Cerebellar cortex (tissue), 1 donor: ENCODE measurements around the gene NETO1.
A peak's percentile ranks its signal among the peaks of the same experiment; 100 is the strongest.

Source experiments
- DNase-seq: peaks from one replicate; pipeline ENCODE4 v3.0.0-alpha.2; 2015; ENCODE audit warnings: low spot score

NETO1 gene

DNA sequence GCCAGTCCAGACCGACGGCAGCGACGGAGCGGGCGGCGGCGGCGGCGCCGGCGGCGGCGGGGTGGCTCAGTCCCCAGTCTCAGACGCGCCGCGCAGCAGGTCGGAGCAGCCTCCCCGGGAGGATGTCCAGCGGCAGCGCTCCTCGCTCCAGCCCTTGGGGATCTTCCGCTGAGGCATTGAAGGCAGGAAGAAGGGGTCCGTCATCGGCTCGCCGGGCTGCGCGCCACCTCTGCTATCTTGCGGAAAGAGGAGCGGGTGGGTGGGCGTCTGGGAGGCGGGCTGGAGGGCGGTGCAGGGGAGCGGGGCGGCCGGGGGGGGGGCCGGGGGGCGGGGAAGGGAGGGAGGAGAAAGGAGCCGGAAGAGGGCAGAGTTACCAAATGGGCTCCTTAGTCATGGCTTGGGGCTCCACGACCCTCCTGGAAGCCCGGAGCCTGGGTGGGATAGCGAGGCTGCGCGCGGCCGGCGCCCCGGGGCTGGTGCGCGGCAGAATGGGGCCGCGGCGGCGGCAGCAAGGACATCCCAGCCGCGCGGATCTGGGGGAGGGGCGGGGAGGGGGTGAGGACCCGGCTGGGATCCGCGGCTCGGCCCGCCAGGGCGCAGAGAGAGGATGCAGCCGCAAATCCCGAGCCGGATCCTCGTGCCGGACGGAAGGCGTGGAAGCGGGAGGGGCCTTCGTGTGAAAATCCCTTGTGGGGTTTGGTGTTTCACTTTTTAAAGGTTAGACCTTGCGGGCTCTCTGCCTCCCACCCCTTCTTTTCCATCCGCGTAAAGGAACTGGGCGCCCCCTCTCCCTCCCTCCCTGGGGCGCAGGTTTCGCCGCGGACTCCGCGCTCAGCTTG is at the start of gene NETO1:
TSS of gene NETO1 (minus strand) at position 242 of the 839 bp plus-strand sequence. CDS start 696 bp downstream, outside the sequence.
- DNase-seq, result no peak

GRCh38 chr18:72910045-72910444 is 42.3 kb upstream of the NETO1 start:
- no peak for DNase-seq

DNA sequence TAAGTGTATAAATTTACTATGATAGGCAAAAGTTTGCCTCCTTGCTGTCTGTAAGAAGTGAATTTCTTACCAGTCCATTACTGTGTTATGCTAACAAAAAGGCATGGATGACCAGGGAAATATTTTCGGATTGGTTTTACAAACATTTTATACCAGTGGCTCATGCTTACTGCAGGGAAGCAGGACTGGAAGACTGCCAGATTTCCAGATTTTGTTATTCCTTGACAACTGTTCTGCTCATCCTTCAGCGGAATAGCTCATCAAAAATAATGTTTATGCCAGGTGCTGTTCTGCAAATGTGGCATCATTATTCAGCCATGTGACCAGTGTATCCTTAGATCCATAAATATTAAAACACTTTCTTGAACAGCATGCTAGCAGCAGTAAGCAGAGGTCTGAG is 40.4 kb upstream of the NETO1 start:
- peak; percentile 2 for DNase-seq

DNA sequence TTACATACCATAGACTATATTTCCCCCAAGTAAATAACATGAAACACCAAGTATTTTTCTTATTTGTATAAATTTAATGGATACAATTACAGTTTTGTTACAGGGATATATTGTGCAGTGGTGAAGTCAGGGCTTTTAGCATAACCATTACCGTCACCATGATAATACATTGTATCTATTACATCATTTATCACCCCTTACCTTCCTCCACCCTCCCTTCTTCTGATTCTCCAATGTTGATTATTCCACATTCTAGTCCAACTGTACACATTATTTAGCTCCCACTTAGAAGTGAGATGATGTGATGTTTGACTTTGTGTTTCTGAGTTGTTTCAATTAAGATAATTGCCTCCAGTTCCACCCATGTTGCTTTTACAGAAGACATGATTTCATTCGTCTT is 35.2 kb upstream of the NETO1 start:
- no peak for DNase-seq

GRCh38 chr18:72899338-72899737 is 31.6 kb upstream of the NETO1 start:
- DNase-seq, result no peak

DNA sequence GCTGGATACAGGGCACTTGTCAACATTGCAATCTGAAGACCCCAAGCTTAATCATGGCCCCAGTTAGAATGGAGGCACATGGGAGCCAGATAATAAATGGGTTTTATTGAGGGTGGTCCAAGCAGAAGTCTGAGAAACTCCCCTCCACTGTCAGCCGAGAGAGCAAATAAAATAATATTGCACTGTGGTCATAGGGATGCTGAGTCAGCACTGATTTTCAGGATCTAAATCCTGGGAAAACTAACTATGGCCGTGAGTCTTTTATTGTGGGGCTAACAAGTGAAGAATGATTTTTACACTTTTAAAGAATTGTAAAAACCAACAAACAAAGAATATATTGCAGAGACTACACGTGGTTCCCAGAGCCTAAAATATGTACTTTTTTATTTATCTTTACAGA is 31.1 kb upstream of the NETO1 start:
- no peak for DNase-seq

DNA sequence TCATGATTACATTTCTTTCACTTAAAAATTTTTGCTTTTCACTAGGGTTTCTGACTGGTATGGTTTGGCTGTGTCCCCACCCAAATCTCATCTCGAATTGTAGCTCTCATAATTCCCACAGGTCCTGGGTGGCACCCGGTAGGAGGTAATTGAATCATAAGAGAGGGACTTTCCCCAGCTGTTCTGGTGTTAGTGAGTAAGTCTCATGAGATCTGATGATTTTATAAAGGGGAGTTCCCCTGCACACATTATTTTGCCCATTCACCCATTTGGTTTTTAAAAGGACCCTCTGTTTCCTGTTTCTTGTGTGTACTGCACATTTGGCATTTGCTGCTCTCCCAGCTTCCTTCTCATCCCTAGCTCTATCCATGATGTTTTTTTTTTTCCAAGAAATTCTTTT is 27.8 kb upstream of the NETO1 start:
- no peak for DNase-seq

DNA sequence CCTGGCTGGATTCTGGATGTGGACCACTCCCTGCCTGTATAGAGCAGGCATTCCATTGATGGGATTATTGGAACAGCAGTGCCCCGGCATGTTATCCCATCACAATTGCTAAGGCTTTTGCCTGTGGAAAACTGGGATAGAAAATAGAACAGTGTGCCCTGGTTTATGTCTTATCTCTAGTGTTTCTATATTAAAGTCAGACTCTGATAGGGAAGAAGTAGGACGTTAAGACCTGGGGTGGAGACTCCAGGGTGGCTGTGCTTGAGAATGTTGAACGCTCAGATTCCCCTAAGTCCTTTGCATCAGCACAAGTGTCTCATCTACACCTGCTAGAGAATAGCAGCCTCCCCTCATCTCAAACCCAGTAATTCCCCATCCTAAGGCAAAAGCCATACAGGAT is 10.8 kb upstream of the NETO1 start:
- no peak for DNase-seq

DNA sequence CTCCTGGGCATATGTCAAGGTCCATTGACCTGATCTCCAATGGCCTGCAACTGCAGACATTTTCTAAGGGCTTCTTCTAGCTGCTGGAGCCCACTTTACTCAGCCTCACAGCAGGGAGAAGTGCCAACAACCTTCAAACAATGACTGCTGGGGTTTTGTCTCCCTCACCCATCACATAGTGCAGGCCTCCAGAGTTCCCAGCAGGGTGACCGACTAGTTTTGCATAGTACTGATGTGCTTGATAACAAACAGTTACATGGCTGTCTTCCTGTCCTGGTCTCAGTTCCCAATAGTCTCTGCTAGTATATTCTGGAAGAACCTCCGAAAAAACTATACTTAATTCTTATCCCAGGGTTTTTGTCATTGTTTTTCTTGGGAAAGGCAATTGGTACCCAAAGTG is 10.4 kb upstream of the NETO1 start:
- no peak for DNase-seq

DNA sequence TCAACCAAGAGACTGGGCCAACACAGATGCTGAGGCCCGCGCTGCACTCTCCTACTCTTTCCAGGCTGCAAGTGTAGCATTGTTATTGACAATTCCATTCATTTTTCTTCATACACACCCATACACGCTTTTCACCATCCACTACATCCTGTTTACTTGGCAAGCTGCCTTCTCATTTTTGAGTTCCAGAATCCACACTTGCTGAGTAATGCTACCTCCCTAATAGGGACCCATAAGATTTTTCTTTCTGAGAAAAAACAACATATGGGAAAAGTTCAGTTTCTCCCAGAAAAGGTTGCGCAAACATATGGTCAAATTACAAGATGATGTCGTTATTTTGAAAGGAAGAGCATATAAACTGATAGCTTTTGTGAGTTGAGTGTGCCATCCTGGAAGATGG is 3.3 kb upstream of the NETO1 start:
- DNase-seq, result no peak

- DNase-seq, result no peak
Observed at GRCh38 chr18:72869226-72870185, 1.7 kb upstream of the NETO1 start.

DNA sequence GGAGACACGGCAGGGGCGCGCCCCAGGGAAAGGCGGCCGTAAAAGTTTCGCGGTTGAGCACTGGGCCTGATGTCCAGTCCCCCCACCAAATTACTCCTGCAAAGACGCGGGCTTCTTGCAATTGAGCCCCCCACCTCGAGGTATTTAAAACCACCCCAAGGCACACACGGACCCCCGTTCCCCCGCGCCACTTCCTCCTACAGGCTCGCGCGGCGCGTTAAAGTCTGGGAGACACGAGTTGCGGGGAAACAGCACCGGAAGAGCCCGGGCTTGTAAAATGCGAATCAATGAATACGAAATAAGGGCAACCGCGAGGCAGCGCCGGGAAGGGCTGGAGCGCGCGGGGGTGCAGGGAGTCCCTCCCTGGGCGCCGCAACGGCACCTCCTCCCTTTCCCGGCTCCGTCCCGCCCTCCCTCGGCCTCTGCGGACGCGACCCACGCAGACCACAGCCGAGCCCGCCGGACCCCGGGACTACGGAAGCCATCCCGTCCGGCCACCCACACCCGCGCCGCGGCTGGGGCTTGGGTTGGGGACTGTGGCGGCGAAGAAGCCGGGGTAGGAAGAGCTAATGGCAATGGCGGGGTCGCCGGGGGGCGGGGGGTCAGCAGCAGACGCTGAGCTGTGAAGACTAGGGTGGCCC is 918 bp upstream of the NETO1 start:
- DNase-seq, result no peak

DNA sequence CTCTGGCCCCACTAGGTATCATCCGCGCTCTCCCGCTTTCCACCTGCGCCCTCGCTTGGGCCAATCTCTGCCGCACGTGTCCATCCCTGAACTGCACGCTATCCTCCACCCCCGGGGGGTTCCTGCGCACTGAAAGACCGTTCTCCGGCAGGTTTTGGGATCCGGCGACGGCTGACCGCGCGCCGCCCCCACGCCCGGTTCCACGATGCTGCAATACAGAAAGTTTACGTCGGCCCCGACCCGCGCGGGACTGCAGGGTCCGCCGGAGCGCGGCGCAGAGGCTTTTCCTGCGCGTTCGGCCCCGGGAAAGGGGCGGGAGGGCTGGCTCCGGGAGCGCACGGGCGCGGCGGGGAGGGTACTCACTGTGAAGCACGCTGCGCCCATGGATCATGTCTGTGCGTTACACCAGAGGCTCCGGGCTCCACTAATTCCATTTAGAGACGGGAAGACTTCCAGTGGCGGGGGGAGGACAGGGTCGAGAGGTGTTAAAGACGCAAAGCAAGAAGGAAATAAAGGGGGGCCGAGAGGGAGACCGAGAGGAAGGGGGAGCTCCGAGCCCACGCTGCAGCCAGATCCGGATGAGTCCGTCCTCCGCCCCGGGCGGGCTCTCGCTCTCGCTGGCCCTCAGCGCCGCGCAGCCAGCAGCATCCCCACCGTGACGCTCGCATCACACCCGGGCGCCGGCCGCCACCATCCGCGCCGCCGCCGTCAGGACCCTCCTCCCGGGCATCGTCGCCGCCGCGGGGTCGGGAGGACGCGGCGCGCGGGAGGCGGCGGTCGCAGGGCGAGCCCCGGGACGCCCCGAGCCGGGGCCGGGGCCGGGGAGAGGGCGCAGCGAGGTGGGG is 664 bp downstream of the NETO1 start:
- DNase-seq, result no peak

- no peak for DNase-seq
Observed at GRCh38 chr18:72866442-72866900, 1.3 kb downstream of the NETO1 start.

- no peak for DNase-seq
Observed at GRCh38 chr18:72863754-72864153, 4.0 kb downstream of the NETO1 start.

DNA sequence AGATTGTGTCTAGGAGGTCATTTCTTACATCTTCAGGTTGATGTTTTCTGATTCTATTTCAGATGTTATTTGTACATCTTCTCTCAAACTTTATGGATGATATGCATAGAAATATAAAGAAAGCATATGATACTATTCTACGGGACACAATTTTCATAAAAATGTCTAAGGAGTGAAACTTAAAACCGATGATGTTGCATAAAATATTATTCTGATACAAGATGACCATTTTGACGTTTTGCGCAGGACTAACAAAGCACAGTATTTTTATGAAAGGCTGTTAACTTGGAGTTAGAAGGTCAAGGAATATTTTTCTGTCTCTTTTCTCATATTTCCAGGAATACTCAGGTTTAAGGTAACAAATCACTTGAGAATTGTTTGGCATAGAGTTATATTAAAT is 8.7 kb downstream of the NETO1 start:
- no peak for DNase-seq

DNA sequence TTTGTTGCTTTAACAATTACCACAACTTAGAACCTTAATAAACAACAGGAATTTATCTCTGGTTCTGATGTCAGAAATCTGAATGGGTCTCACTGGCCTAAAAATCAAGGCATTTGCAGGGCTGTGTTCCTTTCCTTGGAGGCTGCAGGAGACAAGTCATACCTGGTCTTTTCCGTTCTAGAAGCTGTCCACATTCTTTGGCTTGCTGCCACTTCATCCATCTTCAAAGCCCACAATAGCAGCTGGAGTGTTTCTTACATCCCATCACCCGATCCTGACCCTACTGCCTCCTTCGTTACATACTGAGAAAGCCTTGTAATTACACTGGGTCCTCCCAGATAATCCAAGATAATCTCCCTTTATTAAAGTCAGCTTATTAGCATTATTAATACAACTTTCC is 18.1 kb downstream of the NETO1 start:
- no peak for DNase-seq

DNA sequence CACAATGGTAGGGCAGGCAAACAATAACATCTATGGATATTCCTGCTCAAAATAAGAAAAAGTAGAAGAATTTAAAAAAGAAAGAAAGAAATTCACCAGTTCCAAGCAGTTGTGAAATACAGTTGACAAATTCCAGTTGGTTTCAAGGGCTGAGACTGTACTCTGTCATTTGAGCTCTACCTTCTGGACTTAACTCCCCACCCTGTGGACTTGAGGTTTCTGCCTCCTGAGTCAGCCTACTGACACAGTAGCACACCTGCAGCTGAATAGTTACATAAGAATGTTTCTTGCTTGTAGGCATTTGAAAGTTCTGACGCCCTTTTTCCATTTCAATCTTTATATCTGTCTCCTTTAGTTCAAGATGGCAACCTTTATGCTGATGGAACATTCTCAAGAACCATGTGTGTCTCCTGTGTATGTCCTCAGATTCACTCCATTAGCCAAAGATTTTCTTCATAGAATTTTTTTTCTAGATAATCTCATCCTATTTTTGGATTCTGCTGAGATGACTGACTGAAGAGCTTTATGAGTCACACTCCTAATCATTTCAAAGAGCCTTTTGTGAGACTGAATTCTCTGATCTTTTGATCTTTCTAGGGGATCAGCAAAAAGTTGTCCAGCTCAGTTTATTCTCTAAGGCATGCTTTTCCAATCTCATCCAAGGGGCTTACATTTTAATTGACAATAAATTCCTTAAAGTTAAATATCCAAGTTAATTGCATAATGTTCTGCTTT is 19.1 kb downstream of the NETO1 start:
- no peak for DNase-seq

DNA sequence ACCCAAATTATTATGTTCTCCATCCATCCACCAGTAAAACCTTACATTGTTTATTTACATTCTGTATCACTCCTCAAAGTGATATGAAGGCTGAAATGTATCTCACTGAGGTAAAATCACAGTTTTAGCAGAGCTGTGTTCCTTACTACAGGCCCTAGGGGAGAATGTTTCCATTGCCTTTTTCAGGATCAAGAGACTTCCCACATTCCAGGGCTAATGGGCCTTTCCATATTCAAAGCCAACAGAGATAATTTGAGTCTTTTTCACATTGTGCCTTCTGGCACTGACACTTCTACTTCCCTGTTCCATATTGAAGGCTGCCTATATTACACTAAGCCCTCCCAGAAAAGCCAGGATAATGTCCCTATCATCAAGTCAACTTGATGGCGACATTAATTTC is 20.0 kb downstream of the NETO1 start:
- no peak for DNase-seq

- no peak for DNase-seq
Observed at GRCh38 chr18:72846736-72847533, 20.9 kb downstream of the NETO1 start.
